Fibroblast of lung (primary cell): Measurements from ENCODE around the gene HECW1. TPM values are rescaled to one million over a fixed set of nuclear protein-coding genes. Genes with fewer than 3 reads are reported as not detected.

ENCODE experiments used
- DNase-seq, 2 donors: peaks; one replicate each; pipeline versions ENCODE4 v3.0.0 to v3.0.0-alpha.2; 2010; ENCODE audit warnings: low read depth in 2 of 2
- H2AFZ ChIP-seq: 2 replicates; pipeline ENCODE4 v1.5.1; 2012; ENCODE audit warnings: low read length, control low read depth, inconsistent platforms
- H3K27ac ChIP-seq: 2 replicates; pipeline ENCODE4 v1.5.1; 2011; ENCODE audit warnings: low read length, control low read depth; ENCODE audit not compliant: insufficient read depth
- H3K27me3 ChIP-seq: 2 replicates; pipeline ENCODE4 v1.5.1; 2011; ENCODE audit warnings: mild to moderate bottlenecking, low read length; ENCODE audit not compliant: control insufficient read depth, insufficient read depth
- H3K36me3 ChIP-seq: 2 replicates; pipeline ENCODE4 v1.5.1; 2011; ENCODE audit warnings: low read length; ENCODE audit not compliant: control insufficient read depth, insufficient read depth
- H3K4me1 ChIP-seq: 2 replicates; pipeline ENCODE4 v1.5.1; 2011; ENCODE audit warnings: low read length; ENCODE audit not compliant: control insufficient read depth, insufficient read depth; ENCODE audit errors: extremely low read depth
- H3K4me2 ChIP-seq: 2 replicates; pipeline ENCODE4 v1.5.1; 2011; ENCODE audit warnings: low read length, control low read depth; ENCODE audit not compliant: insufficient read depth; ENCODE audit errors: extremely low read depth
- H3K4me3 ChIP-seq, 4 experiments: fragments of 200-600 bp in 1 of 4; sonication (generic) in 1 of 4; replicated peaks in 1 of 4; 2 replicates each; pipeline ENCODE4 v1.5.1; 2011 to 2016; ENCODE audit warnings: low read length in 4 of 4, low read depth in 3 of 4, mild to moderate bottlenecking in 3 of 4, control low read depth in 2 of 4, inconsistent platforms in 1 of 4, mixed read lengths in 1 of 4; ENCODE audit not compliant: insufficient read depth in 1 of 4; ENCODE audit errors: control extremely low read depth in 1 of 4
- H3K79me2 ChIP-seq: 2 replicates; pipeline ENCODE4 v1.5.1; 2012; ENCODE audit warnings: mild to moderate bottlenecking, low read length, inconsistent platforms; ENCODE audit not compliant: control insufficient read depth, insufficient read depth
- H3K9ac ChIP-seq: 2 replicates; pipeline ENCODE4 v1.5.1; 2011; ENCODE audit warnings: mild to moderate bottlenecking, low read length, control low read depth; ENCODE audit not compliant: insufficient read depth
- H3K9me3 ChIP-seq: 2 replicates; pipeline ENCODE4 v1.5.1; 2012; ENCODE audit warnings: low read depth, low read length; ENCODE audit not compliant: control insufficient read depth, insufficient read depth
- H4K20me1 ChIP-seq: 2 replicates; pipeline ENCODE4 v1.5.1; 2011; ENCODE audit warnings: low read length; ENCODE audit not compliant: control insufficient read depth, insufficient read depth; ENCODE audit errors: extremely low read depth
- CTCF ChIP-seq, 2 donors: IDR thresholded peaks in 1 of 2; conservative IDR thresholded peaks in 1 of 2; 1 replicate in 1 of 2; 2 replicates in 1 of 2; pipeline ENCODE4 v1.5.1; 2011 to 2012; ENCODE audit warnings: low read length in 2 of 2, control low read depth in 1 of 2, inconsistent platforms in 1 of 2, low read depth in 1 of 2, mild to moderate bottlenecking in 1 of 2
- EZH2 ChIP-seq: IDR thresholded peaks from 2 replicates; pipeline ENCODE4 v1.5.1; 2012; ENCODE audit warnings: low read length, control low read depth, mild to moderate bottlenecking; ENCODE audit errors: missing control alignments
- polyA plus RNA-seq, 2 donors: library from polyadenylated mRNA; depleted of rRNA in 1 of 2; stranded (reverse) in 1 of 2; unstranded in 1 of 2; fragments of >200 nt; gene quantifications; 2 replicates each; pipeline ENCODE4 v1.2.1, GENCODE V29; 2011 to 2012; ENCODE audit warnings: missing spikeins in 1 of 2
- total RNA-seq: library from RNA; depleted of rRNA; stranded (reverse); fragments of >200 nt; gene quantifications from 2 replicates; pipeline ENCODE4 v1.2.1, GENCODE V29; 2014

The HECW1 gene
- total and polyA plus RNA-seq, 2 donors (not counting 1 experiment from before 2014, with no cell fraction given) = 1.1 to 6.1 TPM

DNA sequence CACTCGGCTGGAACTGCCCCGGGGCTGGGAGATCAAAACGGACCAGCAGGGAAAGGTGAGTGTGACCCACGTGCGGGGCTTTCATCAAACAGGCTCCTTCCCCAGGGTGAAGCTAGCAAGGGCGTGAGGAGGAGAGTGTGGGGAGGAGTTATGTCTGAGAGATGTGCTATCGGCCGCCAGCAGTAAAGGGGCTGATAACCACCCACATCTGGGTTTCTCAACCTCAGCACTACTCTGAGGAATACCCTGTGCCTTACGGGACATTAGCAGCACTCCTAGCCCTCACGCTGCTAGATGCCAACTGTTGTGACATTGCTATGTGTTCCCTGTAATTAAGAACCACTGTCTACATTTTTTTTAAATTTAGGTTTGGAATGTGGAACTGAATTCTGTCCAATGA lies 356.6 kb downstream of the HECW1 start:
- H2AFZ ChIP-seq = no peak overlapping the region
- no peaks in the 10 kb centered on the region for H4K20me1 ChIP-seq
- no peaks in the 10 kb centered on the region for H3K9me3 ChIP-seq
- no peak for DNase-seq
- H3K9ac ChIP-seq = no peak overlapping the region
- H3K36me3 ChIP-seq = no peaks in the 10 kb centered on the region
- H3K79me2 ChIP-seq = no peaks in the 10 kb centered on the region
- H3K27ac ChIP-seq = no peak overlapping the region
- no peaks in the 10 kb centered on the region for H3K27me3 ChIP-seq
- TF ChIP-seq EZH2 = no peak
- no peak for TF ChIP-seq CTCF (conservative IDR thresholded peaks at IDR 0.05 in 1 of 2, IDR thresholded peaks at IDR 0.05 in 1 of 2; ENCODE audit: low read depth in 1 of 2, low read length in 2 of 2)
- H3K4me3 ChIP-seq = no peak overlapping the region
- H3K4me2 ChIP-seq = no peak overlapping the region
- H3K4me1 ChIP-seq = peaks cover 9% of the 10 kb centered on the region

DNA sequence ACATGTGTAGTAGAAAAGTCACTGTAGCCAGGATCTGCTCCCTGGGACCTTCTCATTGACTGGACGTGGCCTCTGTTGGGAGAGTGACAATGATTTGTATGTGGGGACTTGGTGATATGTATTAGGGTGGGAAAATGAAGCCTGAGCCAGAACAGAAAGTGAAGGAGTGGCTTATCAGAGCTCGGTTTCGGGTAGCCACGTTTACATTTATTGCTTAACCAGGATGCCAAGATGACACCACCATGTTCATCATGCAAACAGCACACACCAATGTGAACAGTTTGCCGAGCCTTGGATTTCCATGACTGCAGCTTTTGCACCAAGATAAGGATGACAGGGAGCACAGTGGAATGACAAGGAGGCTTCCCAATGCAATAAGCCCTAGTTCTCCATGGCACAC lies 357.7 kb downstream of the HECW1 start:
- H4K20me1 ChIP-seq = no peaks in the 10 kb centered on the region
- no peak overlapping the region for H2AFZ ChIP-seq
- no peaks in the 10 kb centered on the region for H3K9me3 ChIP-seq
- no peak overlapping the region for H3K4me3 ChIP-seq
- H3K9ac ChIP-seq = no peak overlapping the region
- no peaks in the 10 kb centered on the region for H3K79me2 ChIP-seq
- H3K4me1 ChIP-seq = peaks cover 9% of the 10 kb centered on the region
- no peaks in the 10 kb centered on the region for H3K36me3 ChIP-seq
- no peak for DNase-seq
- H3K27me3 ChIP-seq = no peaks in the 10 kb centered on the region
- no peak overlapping the region for H3K27ac ChIP-seq
- no peak overlapping the region for H3K4me2 ChIP-seq
- no peak for TF ChIP-seq CTCF (conservative IDR thresholded peaks at IDR 0.05 in 1 of 2, IDR thresholded peaks at IDR 0.05 in 1 of 2; ENCODE audit: low read depth in 1 of 2, low read length in 2 of 2)
- TF ChIP-seq EZH2 = no peak

DNA sequence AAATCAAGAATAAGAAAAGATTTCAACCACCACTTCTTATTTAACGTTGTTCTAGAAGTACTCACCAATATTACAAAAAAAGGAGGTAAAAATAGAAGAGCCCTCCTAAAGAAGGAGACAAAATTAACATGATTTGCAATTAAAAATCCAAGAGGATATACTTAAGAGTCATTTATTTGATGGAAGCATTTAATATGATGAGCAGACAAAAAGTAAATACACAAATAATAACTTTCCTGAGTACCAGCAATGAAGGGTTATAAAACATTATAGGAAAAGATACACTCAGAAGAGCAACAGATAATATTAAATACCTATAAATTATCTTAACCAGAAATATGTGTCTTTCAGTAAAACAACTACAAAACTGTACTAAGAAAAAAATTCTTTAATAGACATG lies 363.5 kb downstream of the HECW1 start:
- TF ChIP-seq EZH2 (no peak), CTCF (conservative IDR thresholded peaks at IDR 0.05 in 1 of 2, IDR thresholded peaks at IDR 0.05 in 1 of 2; ENCODE audit: low read depth in 1 of 2, low read length in 2 of 2) (no peak)
- Histone ChIP-seq H2AFZ (no peak overlapping the region), H3K4me3 (no peak overlapping the region), H3K9me3 (no peaks in the 10 kb centered on the region), H3K27me3 (no peaks in the 10 kb centered on the region), H3K9ac (no peak overlapping the region), H3K4me2 (no peak overlapping the region), H4K20me1 (no peaks in the 10 kb centered on the region), H3K79me2 (no peaks in the 10 kb centered on the region), H3K36me3 (no peaks in the 10 kb centered on the region), H3K4me1 (no peaks in the 10 kb centered on the region), H3K27ac (no peak overlapping the region)
- DNase-seq = no peak
